CD4-positive, alpha-beta T cell treated with Interleukin-17A for 1 hour (primary cell): Measurements from ENCODE around the gene ZNF487.
A peak's percentile ranks its signal among the peaks of the same experiment; 100 is the strongest.
"Not testable (repeated sequence)": the region's sequence is repeated elsewhere in the genome, so short reads cannot be mapped to it uniquely, and the experiment has no call there.

Experiments used
- DNase-seq: peaks from one replicate; pipeline ENCODE4 v3.0.0-alpha.2; 2020

The ZNF487 gene

DNA sequence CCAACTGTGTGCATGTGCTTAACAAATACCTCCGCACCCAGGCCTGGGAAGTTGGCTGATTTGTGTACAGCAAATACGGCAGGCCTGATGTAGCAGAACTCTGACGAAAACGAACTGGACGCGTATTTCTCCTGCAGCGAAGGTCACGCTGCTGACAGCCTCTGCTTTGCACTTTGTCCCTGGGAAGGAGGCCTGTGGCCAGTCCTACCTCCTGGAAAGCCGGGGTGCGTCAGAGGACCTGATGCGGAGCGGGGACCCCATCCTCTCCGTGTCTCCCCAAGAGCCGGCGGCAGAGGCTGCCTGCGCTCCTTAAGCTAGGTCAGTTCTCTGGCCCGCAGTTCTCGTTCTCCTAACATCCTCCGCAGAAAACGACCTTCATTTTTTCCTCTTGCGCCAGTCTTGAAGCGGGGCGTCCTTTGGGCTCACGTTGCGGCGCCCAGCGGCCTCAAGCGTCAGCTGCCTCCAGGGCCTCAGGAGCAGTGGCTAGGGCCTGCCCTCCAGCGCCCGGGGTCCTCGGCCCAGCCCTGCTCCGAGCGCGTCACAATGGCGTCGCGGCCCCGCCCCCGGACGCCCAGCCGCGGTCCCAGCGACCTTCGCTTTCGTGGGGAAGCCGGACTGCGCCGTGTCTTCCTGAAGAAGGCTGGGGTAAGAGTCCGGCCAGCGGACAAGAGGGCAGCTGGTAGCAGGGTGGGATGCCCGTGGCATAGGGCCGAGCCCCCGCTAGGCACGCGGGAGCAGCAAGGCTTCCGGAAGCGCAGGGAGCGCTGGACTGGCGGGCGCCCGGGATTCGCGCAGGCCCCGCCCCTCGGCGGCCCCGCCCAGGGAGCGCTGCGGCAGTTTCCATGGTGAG, at the start of gene ZNF487:
TSS of gene ZNF487 (plus strand) at position 821 of the 850 bp plus-strand sequence. CDS start 38,703 bp downstream, outside the sequence.
- DNase-seq, result peak; percentile 93

DNA sequence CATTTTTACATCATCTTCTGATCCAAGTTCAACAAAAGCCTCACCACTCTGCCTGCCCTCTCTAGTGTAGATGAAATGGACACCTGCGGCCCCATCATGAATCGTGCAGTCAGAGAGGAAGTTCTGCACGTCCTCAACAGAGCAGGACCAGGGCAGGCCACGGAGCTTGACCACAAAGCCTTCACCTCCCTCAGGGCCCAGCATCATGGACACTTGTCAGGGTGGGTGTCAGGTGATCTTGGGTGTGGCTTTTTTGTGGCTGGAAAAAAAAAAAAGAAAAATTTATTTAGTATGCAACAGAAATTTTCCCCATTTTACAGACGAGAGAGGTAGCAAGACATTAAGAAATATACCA, 49.3 kb upstream of the ZNF487 start:
- no peak for DNase-seq

- no peak for DNase-seq
Measured at GRCh38 chr10:43389867-43390266, 47.0 kb upstream of the ZNF487 start.

- no peak for DNase-seq
Measured at GRCh38 chr10:43390333-43390732, 46.6 kb upstream of the ZNF487 start.

GRCh38 chr10:43390759-43391158, 46.2 kb upstream of the ZNF487 start:
- DNase-seq, result peak; percentile 53

DNA sequence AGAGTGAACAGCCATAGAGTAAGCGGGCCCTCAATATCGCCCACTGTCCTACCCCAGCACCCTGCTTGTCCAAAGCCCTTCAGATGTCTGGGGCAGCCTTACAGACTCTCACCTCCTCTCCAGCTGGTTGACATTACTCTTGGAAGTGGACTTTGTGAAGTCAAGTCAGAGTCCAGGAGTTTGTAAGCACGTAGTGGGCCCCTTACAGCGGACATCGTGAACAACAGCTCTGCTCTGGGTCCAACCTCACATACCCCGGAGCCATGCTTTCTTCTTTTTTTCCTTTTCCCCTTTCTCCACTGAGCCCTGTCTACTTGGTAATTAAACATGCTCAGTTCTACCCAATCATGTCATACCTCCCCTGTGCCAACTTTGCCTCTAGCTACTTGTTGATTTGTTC, 45.4 kb upstream of the ZNF487 start:
- DNase-seq, result no peak

- no peak for DNase-seq
Measured at GRCh38 chr10:43392748-43393147, 44.2 kb upstream of the ZNF487 start.

- DNase-seq, result not testable (repeated sequence)
Measured at GRCh38 chr10:43393186-43393585, 43.7 kb upstream of the ZNF487 start.

DNA sequence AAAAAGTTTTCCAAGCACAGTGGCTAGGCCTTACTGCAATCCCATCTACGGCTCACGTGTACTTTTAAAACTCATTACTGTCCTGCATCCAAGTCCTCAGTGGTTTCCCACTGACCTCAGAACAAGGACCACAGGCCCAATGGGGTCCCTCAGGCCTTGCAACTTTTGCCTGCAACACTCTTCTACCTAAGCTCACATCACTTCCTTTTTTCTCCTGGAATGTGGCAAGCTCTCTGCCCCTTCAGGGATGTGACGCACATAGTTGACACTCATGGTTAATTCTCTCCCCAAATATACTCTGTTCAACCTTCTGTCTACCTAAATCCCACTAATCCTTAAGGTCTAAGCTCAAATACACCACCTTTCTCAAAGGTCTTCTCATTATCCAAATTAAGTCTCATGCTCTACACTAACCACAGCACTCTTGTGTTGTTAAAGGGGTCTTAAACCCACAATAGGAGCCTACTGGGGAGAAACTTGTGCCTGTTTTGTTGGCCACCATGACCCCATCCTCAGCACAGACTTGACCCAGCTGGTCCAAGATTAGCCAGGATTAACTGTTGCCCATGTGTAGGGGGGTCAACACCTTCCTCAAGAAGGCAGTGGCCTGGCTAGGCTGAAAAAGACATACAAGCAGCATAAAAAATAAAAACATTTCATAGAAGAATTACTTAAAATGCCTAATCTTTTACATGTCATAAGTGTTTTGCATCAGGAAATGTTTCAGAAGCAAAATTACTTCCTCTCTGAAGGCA, 43.1 kb upstream of the ZNF487 start:
- no peak for DNase-seq

DNA sequence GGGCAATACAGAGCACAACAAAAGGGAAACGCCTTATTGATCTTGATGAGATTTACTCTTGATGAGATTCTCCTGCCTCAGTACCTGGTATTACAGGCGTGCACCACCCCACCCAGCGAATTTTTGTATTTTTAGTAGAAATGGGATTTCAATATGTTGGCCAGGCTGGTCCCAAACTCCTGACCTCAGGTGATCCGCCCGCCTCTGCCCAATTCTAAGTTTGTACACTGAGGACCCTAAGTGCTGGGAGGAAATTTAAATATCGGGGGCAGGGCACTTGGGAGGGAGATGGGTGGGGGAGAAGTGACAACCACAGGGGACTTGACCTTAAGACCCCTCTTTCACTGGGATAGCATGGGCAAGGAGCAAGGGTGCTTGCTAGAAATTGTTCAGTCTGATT, 42.0 kb upstream of the ZNF487 start:
- no peak for DNase-seq

GRCh38 chr10:43395571-43396060, 41.3 kb upstream of the ZNF487 start:
- peak; percentile 48 for DNase-seq

DNA sequence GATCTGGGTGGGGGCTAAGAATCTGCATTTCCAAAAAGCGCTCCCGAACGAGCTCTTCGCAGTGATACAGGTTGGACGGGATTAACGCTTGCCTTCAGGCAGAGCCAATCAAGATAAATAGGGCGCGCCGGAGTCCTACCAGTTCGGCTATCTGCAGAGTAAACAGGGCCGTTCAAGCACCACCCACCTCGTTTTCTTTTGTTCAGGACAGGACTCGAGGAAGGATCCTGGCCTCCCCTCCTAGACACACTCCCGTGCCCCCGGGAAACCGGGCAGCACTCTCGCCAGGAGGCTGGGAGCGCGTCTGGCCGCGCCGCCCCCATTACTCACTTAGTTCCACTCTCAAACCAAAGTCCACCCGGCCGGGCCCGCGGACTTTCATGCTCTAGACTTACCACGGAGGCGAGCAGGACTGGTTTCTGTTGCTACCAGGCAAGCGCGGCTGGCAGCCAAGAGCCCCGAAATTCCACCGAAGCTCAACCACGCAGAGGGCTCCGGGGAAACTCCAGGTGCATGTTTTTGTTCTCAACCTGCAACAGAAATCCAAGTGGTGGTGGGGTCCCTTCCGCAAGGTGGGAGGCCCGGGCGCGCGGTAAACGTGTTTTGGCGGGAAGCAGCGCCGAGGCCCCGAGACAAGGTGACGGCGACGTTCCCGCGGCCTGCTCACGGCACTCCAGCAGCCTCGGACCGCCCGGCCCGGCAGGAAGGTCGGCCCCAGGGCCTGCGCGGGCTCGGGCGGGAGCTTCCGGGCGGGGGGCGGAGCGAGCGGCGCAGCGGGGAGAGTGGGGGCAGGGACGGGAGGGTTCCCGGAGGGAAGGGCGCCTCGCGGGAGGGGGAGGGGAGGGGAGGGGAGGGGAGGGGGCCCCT, 40.6 kb upstream of the ZNF487 start:
- DNase-seq, result peak; percentile 80

DNA sequence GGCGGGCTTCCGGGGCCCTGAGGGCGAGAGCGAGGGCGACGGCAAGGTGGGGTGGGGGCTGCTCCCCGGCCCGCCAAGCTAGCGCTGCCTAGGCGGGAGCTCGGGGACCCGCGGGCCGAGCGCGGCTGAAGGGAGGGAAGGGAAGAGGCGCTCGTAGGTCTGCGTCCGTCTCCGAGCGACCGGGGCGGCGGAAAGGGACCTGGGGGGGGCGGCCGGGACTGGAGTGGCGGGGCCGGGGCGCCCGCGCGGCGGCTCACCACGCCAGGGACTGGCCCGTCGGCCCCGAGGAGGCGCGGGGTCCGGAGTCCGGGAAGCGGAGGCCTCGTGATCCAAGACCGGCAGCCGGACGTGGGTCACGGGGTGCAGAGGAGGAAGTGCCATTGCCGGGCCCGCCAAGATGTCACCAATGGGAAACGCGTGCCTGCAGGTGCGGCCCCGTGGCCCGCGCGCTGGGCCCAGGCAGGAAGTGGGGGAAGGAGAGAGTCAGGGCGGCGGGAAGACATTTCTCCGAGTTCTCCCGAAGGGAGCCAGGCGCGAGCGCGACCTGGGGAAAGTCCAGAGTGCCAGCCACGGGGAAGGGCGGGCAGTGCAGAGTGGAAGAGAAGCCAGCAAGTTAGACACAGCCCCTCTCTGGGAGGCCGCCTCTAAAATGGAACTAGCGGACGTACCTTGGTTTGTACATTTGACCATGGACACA, 39.8 kb upstream of the ZNF487 start:
- peak; percentile 82 for DNase-seq

- DNase-seq, result no peak
Measured at GRCh38 chr10:43398939-43399319, 38.0 kb upstream of the ZNF487 start.

DNA sequence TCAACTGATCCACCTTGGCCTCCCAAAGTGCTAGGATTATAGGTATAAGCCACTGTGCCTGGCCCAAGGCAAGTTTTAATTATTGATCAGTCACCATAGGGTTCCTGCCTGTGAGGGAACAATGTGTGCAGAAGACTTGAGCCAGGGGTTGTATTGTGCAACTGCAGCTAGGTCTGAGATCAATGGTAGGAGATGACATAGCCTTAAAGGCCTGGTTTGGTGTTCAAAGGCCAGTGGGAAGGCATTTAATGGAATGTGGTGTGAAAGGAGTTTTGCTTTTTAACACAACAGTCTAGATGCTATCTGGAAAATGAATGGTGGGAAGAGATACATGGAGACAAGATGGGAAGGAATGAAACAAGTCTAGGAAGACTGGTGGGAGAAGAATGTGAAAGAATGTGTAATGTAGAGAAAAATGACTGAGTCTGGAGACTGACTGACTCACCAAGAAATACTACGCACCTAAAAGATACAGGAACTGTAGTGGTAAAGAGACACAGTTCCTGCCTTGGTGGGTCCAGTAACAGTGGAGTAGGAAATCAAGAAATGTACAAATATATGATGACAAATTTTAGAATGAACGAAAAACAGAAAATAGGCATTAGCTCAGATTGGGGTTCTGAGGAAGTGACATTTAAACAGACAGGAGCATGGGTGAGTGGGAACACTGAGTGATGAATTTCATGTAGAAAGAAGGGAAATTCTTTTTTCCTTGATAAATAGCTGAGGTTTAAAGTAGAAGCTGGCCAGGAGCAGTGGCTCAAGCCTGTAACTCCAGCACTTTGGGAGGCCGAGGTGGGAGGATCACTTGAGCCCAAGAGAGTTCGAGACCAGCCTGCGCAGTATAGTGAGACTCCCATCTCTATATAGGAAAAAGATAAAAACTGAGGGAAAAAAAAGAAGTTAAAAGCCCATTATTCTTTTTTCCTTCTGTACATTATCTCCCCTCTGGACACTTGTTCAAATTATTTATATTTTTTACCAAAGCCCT, 37.3 kb upstream of the ZNF487 start:
- DNase-seq, result peak; percentile 45

DNA sequence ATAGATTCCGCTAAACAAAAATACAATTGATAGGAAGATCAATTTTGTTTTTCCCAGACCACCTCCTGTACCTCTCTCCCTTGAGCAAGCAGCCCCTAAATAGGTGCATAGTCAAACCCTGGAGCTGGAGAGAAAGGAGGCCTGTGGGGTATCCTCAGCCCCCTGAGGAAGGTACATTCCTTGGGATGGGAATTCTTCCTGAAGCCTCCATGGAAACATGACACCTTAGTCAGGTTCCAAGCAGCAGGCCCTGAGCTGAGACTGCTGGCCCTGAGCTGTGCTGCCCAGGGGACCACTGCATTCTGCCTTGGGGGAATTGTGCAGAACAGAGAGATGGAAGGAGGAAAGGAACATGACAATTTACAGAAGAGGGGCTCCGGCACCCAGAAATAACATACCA, 35.3 kb upstream of the ZNF487 start:
- no peak for DNase-seq

- DNase-seq, result no peak
Measured at GRCh38 chr10:43402176-43402575, 34.7 kb upstream of the ZNF487 start.

DNA sequence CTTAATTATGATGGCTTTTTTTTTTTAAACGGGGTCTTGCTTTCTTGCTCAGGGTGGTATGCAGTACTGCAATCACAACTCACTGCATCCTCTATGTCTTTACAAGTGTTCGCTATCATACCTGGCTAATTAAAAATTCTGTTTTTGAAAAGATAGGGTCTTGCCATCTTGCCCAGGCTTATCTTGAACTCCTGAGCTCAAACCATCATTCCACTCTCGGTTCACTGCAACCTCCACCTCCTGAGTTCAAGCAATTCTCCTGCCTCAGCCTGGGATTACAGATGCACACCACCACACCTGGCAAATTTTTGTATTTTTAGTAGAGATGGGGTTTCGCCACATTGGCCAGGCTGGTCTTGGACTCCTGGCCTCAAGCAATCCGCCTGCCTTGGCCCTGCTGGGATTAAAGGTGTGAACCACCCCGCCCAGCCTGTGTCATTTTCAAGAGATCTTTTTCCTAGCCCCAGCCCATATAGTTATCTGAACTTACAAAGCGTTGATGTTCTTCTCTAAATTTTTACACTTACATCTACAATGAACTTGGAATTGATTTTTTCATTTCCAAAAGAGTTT, 33.9 kb upstream of the ZNF487 start:
- no peak for DNase-seq

DNA sequence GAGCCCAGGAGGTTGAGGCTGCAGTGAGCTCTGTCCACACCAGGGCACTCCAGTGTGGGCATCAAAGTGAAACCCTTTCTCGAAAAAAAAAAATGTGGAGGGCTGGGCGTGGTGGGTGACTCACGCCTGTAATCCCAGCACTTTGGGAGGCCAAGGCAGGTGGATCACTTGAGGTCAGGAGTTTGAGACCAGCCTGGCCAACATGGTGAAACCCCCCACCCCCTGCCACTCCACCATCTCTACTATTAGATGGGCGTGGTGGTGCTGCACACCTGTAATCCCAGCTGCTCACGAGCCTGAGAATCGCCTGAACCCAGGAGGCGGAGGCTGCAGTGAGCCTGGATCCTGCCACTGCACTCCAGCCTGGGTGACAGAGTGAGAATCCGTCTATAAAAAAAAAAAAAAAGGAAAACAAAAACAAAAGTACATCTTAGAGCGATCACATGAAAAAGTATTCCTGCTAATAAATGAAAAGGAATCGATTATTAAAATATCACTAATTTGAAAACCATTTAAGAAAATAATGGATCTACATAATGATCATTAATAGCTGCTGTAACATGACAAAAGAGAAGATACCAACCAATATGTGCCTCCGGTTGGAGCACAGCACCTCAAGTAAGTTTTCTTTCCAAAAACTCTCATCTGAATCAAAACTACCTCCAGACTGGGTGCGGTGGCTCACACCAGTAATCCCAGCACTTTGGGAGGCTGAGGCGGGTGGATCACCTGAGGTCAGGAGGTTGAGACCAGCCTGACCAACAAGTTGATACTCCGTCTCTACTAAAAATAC, 32.8 kb upstream of the ZNF487 start:
- no peak for DNase-seq

GRCh38 chr10:43404704-43405084, 32.2 kb upstream of the ZNF487 start:
- DNase-seq, result peak; percentile 63
